ENCODE data around the gene C17orf114.

- no peak for TF ChIP-seq EZH2 (IDR thresholded peaks at IDR 0.05; ENCODE audit: insufficient read depth, low read length)
- TF ChIP-seq, protein P1, sequence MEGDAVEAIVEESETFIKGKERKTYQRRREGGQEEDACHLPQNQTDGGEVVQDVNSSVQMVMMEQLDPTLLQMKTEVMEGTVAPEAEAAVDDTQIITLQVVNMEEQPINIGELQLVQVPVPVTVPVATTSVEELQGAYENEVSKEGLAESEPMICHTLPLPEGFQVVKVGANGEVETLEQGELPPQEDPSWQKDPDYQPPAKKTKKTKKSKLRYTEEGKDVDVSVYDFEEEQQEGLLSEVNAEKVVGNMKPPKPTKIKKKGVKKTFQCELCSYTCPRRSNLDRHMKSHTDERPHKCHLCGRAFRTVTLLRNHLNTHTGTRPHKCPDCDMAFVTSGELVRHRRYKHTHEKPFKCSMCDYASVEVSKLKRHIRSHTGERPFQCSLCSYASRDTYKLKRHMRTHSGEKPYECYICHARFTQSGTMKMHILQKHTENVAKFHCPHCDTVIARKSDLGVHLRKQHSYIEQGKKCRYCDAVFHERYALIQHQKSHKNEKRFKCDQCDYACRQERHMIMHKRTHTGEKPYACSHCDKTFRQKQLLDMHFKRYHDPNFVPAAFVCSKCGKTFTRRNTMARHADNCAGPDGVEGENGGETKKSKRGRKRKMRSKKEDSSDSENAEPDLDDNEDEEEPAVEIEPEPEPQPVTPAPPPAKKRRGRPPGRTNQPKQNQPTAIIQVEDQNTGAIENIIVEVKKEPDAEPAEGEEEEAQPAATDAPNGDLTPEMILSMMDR (IDR thresholded peaks at IDR 0.05; ENCODE audit: insufficient read depth, low read depth, low read length), result no peak
Measured at GRCh38 chr17:4851084-4851483, 49.0 kb upstream of the C17orf114 start.

All from astrocyte (in vitro differentiated cells and primary cell).